ENCODE results near the gene PCDHGA1.

The PCDHGA1 gene

GRCh38 chr5:141441571-141442170 is 111.4 kb downstream of the PCDHGA1 start:
- no peak for DNase-seq (ENCODE audit: low spot score)

GRCh38 chr5:141465351-141465750 is 135.0 kb downstream of the PCDHGA1 start:
- no peak for DNase-seq (ENCODE audit: low spot score)

GRCh38 chr5:141475625-141476131 is 145.4 kb downstream of the PCDHGA1 start, which contains the start of gene PCDHGC3:
TSS of gene PCDHGC3 (plus strand) at chr5:141475966. CDS start at chr5:141476117, 151 bp downstream.
- peak; percentile 93 for DNase-seq (ENCODE audit: low spot score)

DNA sequence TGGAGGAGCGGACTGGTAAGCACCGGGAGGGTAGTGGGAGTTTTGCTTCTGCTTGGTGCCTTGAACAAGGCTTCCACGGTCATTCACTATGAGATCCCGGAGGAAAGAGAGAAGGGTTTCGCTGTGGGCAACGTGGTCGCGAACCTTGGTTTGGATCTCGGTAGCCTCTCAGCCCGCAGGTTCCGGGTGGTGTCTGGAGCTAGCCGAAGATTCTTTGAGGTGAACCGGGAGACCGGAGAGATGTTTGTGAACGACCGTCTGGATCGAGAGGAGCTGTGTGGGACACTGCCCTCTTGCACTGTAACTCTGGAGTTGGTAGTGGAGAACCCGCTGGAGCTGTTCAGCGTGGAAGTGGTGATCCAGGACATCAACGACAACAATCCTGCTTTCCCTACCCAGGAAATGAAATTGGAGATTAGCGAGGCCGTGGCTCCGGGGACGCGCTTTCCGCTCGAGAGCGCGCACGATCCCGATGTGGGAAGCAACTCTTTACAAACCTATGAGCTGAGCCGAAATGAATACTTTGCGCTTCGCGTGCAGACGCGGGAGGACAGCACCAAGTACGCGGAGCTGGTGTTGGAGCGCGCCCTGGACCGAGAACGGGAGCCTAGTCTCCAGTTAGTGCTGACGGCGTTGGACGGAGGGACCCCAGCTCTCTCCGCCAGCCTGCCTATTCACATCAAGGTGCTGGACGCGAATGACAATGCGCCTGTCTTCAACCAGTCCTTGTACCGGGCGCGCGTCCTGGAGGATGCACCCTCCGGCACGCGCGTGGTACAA is 146.0 kb downstream of the PCDHGA1 start:
- DNase-seq (ENCODE audit: low spot score) = peak; percentile 54

DNA sequence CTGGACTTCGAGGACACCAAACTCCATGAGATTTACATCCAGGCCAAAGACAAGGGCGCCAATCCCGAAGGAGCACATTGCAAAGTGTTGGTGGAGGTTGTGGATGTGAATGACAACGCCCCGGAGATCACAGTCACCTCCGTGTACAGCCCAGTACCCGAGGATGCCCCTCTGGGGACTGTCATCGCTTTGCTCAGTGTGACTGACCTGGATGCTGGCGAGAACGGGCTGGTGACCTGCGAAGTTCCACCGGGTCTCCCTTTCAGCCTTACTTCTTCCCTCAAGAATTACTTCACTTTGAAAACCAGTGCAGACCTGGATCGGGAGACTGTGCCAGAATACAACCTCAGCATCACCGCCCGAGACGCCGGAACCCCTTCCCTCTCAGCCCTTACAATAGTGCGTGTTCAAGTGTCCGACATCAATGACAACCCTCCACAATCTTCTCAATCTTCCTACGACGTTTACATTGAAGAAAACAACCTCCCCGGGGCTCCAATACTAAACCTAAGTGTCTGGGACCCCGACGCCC is 146.8 kb downstream of the PCDHGA1 start:
- DNase-seq (ENCODE audit: low spot score) = no peak

DNA sequence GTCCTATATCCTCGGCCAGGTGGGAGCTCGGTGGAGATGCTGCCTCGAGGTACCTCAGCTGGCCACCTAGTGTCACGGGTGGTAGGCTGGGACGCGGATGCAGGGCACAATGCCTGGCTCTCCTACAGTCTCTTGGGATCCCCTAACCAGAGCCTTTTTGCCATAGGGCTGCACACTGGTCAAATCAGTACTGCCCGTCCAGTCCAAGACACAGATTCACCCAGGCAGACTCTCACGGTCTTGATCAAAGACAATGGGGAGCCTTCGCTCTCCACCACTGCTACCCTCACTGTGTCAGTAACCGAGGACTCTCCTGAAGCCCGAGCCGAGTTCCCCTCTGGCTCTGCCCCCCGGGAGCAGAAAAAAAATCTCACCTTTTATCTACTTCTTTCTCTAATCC is 147.5 kb downstream of the PCDHGA1 start:
- no peak for DNase-seq (ENCODE audit: low spot score)

DNA sequence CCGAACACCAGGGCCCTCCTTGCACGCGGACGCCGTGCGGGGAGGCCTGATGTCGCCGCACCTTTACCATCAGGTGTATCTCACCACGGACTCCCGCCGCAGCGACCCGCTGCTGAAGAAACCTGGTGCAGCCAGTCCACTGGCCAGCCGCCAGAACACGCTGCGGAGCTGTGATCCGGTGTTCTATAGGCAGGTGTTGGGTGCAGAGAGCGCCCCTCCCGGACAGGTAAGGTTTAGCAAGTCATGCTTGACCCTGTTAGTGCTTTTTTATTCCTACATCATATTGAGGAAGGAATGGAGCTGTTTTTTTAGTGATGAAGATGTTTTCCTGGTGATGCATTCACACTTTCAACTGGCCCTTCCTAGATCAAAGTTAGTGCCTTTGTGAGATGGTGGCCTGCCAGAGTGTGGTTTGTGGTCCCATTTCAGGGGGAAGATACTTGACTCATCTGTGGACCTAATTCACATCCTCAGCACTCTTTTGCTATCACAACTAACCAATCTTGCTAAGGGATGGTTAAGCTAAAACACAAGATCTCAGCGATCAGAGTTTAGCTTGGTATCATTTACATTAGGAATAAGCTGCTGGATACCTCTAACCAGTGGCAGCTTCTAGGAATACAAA is 148.1 kb downstream of the PCDHGA1 start:
- DNase-seq (ENCODE audit: low spot score) = no peak

DNA sequence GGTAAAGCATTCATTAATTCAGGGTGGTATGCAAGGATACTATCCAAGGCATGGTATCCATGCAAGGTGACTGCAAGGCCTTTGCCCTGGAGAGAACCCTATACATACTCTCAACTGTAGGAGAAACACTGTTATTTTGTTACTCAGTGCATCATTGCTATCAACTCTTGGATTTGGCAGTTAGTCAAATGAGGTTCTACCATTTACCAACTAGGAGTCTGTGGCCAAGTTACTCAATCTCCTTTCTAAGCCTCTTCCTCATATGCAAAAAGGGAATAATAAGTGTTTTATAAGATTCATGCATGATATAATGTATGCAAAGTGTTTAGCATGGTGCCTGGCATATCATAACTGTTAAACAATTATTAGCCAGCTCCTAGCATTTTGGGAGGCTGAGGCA is 149.5 kb downstream of the PCDHGA1 start:
- DNase-seq (ENCODE audit: low spot score) = no peak

- no peak for DNase-seq (ENCODE audit: low spot score)
Observed at GRCh38 chr5:141483902-141484301, 153.6 kb downstream of the PCDHGA1 start.

DNA sequence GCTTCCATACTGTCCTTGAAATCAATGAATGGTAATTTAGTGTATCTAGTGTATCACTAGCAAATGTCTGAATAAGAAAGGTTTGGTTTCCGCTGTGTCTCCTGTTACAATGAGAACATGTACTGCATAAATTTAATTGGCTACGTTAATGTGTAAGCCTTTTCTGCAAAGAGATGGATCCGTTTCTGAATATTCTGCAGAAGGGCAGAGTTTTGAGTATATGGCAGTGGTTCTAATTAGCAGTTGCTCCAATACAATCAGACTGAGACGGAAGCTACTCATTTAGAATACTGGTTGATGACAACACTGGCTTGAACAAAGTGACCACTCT is 154.0 kb downstream of the PCDHGA1 start:
- DNase-seq (ENCODE audit: low spot score) = no peak

DNA sequence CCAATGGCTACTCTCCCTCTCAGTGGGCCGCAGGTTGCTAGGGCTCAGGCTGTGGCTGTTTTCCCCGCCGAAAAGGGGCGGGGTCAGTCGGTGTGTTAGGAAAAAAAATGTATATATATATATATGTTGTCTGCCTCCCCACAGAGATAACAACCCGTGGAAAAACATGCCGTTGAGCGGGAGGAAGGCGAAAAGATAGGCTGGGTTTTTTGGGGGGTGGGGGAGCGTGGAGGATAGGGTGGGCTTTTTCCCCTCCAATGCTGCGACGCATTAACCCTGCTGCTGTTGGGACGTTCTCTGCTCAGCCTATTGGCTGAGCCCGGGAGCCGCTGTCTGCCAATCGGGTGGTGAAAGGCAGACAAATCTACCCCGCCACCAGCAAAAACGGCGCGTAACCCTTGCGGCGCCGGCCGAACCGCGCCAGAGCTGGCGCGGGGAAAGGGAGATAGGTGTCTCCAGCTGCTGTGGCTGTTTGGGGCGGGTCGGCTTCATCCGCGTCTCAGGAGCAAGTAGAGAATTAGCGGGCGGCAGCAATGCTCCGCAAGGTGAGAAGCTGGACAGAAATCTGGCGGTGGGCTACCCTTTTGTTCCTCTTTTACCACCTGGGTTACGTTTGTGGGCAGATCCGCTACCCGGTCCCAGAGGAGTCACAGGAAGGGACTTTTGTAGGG is 154.5 kb downstream of the PCDHGA1 start, which contains the start of gene PCDHGC4:
Gene PCDHGC4, plus strand, starts transcription at position 390 of the 671 bp plus-strand sequence. Its CDS starts 144 bp downstream, at position 534.
- DNase-seq (ENCODE audit: low spot score) = no peak

GRCh38 chr5:141485321-141486055 is 155.2 kb downstream of the PCDHGA1 start:
- no peak for DNase-seq (ENCODE audit: low spot score)

DNA sequence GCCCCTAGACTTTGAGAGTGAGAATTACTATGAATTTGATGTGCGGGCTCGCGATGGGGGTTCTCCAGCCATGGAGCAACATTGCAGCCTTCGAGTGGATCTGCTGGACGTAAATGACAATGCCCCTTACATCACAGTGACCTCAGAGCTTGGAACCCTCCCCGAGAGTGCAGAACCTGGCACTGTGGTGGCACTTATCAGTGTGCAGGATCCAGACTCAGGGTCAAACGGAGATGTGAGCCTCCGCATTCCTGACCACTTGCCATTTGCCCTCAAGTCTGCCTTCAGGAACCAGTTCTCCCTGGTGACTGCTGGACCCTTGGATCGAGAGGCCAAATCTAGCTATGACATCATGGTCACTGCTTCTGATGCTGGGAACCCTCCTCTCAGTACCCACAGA is 155.8 kb downstream of the PCDHGA1 start:
- no peak for DNase-seq (ENCODE audit: low spot score)

DNA sequence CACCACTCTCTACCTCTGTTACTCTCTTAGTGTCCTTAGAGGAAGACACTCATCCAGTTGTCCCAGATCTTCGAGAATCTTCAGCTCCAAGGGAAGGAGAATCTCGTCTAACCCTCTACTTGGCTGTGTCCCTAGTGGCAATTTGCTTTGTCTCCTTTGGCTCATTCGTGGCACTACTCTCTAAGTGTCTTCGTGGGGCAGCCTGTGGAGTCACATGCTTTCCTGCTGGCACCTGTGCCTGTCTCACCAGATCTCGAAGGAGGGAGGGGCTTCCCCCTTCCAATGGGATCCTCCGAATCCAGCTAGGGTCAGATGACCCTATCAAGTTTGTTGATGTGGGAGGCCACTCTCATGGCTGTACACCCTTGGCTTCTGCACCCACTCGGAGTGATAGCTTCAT is 156.8 kb downstream of the PCDHGA1 start:
- no peak for DNase-seq (ENCODE audit: low spot score)

- no peak for DNase-seq (ENCODE audit: low spot score)
Observed at GRCh38 chr5:141488591-141489561, 158.6 kb downstream of the PCDHGA1 start, which contains the start of gene PCDHGC5. TSS of gene PCDHGC5 (plus strand) at chr5:141489081. CDS start at chr5:141489241, 160 bp downstream.

DNA sequence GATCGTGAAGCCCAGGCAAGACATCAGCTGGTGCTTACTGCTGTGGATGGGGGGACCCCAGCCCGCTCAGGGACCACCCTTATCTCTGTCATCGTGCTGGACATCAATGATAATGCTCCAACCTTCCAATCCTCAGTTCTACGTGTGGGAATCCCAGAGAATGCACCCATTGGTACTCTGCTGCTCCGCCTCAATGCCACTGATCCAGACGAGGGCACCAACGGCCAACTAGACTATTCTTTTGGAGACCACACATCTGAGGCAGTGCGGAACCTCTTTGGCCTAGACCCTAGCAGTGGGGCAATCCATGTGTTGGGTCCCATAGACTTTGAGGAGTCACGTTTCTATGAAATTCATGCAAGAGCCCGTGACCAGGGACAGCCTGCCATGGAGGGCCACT is 159.5 kb downstream of the PCDHGA1 start:
- DNase-seq (ENCODE audit: low spot score) = no peak

- no peak for DNase-seq (ENCODE audit: low spot score)
Observed at GRCh38 chr5:141490271-141490670, 160.0 kb downstream of the PCDHGA1 start.

DNA sequence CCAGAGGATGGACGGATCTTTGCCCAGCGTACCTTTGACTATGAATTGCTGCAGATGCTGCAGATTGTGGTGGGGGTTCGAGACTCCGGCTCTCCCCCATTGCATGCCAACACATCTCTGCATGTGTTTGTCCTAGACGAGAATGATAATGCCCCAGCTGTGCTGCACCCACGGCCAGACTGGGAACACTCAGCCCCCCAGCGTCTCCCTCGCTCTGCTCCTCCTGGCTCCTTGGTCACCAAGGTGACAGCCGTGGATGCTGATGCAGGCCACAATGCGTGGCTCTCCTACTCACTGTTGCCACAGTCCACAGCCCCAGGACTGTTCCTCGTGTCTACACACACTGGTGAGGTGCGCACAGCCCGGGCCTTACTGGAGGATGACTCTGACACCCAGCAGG is 160.5 kb downstream of the PCDHGA1 start:
- DNase-seq (ENCODE audit: low spot score) = no peak

- no peak for DNase-seq (ENCODE audit: low spot score)
Observed at GRCh38 chr5:141491323-141492167, 161.2 kb downstream of the PCDHGA1 start.

All from HuH-7.5 (cell line).